Stomach smooth muscle (tissue), 2 donors: ENCODE data around the gene LIPC.

Experiments
- H3K27ac ChIP-seq: one replicate; pipeline ENCODE4 v1.7.0; 2013; ENCODE audit warnings: mild to moderate bottlenecking, low read length, inconsistent platforms
- H3K27me3 ChIP-seq, 2 donors: one replicate each; pipeline ENCODE4 v1.7.0; 2013; ENCODE audit warnings: low read length in 2 of 2; ENCODE audit not compliant: insufficient read depth in 2 of 2, control insufficient read depth in 1 of 2
- H3K36me3 ChIP-seq, 2 donors: one replicate each; pipeline ENCODE4 v1.7.0; 2013; ENCODE audit warnings: low read length in 2 of 2; ENCODE audit not compliant: control insufficient read depth in 2 of 2, insufficient read depth in 2 of 2
- H3K4me1 ChIP-seq: one replicate; pipeline ENCODE4 v1.7.0; 2013; ENCODE audit warnings: low read length; ENCODE audit not compliant: control insufficient read depth, insufficient read depth
- H3K4me3 ChIP-seq, 2 donors: one replicate each; pipeline ENCODE4 v1.7.0; 2013; ENCODE audit warnings: low read length in 2 of 2
- H3K9ac ChIP-seq, 2 donors: one replicate each; pipeline ENCODE4 v1.7.0; 2013; ENCODE audit warnings: low read length in 2 of 2, mild to moderate bottlenecking in 1 of 2
- H3K9me3 ChIP-seq, 2 donors: one replicate each; pipeline ENCODE4 v1.7.0; 2013; ENCODE audit warnings: low read length in 2 of 2; ENCODE audit not compliant: control insufficient read depth in 2 of 2
- donor health status: healthy.
- donor health status: Pancreatic carcinoma.

The LIPC gene

DNA sequence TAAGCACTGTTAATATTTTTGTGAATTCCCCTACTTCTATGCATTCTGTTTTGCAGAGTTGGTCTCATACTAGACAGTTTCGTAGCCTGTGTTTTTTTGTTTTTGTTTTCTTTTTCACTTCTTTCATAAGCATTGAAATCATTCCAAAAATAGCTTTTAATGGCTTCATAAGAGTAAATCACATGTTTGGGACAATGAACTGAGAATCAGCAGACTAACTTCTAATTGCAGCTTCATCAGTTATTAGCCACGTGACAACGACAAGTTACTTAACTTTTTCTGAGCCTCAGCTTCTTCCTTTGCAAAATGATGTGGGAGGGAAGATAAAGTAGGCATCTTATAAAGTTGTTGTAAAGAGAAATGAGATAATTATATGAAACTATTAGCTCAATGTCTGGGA is 124.8 kb downstream of the LIPC start:
- peaks cover 3% of the 10 kb centered on the region for H3K4me1 ChIP-seq

DNA sequence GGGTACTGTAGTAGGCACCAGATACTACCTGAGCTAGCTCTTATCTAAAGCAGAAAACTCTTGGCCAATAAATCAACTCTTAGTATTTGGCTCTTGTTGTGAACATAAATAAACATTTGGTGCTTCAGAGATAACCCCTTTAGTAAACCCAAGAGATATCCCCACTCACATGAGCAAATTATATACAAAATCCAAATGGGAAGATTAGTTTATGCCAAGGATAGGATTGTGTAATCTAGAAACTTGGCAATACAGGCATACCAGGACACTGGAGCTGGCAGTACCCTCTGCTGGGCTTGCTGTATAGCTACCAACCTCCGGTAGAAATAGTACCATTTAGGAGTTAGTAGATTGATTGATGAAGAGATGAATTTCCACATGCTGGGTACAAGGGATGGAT is 127.0 kb downstream of the LIPC start:
- Histone ChIP-seq H3K36me3 (no peaks in the 10 kb centered on the region), H3K27me3 (no peaks in the 10 kb centered on the region), H3K27ac (no peak overlapping the region), H3K4me3 (no peak overlapping the region), H3K4me1 (no peaks in the 10 kb centered on the region), H3K9me3 (no peaks in the 10 kb centered on the region), H3K9ac (no peak overlapping the region)

More for the DNA sequence above, 124.8 kb downstream of the LIPC start:
- no peaks in the 10 kb centered on the region for H3K9me3 ChIP-seq
- no peaks in the 10 kb centered on the region for H3K36me3 ChIP-seq
- no peaks in the 10 kb centered on the region for H3K27me3 ChIP-seq
- H3K9ac ChIP-seq, result no peak overlapping the region
- H3K4me3 ChIP-seq, result no peak overlapping the region
- no peak overlapping the region for H3K27ac ChIP-seq

DNA sequence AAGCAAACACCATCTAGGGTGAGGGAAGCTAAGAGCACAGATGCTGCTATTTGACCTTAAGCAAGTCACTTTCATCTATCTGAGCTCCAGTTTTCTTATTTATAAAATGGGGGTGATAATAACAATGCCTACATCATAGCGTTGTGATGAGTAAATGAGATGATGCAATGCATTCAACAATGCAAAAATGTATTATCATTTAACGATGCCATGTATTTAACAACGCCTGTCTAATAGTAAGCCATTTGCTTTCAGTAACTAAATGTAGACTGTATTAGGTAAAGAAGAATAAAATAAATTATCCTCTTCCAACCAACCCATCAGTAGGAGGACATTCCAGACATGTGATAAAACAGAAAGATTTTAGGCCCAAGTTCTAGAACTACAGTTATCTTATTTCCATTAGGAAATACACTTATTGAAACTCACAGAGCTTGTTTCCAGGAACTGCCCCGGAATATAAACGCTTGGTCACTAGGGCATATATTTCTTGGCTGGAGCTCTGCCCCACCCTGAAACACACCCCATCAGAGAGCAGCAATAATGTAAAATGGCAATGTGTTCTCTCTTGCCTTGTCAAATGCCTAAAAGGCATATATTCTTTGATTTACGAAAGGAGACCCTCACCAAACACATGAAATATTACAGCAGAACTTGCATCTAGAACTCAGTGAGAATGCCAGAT is 128.3 kb downstream of the LIPC start:
- Histone ChIP-seq H3K27ac (no peak overlapping the region), H3K36me3 (no peaks in the 10 kb centered on the region)

DNA sequence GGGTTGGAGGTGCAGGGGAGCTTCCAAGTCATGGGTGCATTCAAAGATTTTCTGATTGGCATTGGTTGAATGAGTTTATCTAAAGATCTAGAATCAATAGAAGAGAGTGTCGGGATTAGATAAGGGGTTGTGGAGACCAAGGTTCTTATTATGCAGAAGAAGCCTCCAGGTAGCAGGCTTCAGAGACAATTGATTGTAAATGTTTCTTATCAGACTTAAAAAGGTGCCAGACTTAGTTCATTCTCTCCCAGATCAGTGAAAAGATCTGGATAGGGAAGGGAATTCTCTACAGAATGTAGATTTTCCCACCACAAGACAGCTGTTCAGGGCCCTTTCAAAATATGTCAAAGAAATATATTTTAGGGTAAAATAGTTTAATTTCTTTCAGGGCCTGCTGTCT is 129.5 kb downstream of the LIPC start:
- H3K9ac ChIP-seq, result no peak overlapping the region
- no peaks in the 10 kb centered on the region for H3K27me3 ChIP-seq
- no peaks in the 10 kb centered on the region for H3K9me3 ChIP-seq
- H3K27ac ChIP-seq, result no peak overlapping the region
- no peak overlapping the region for H3K4me3 ChIP-seq
- H3K4me1 ChIP-seq, result no peaks in the 10 kb centered on the region
- H3K36me3 ChIP-seq, result no peaks in the 10 kb centered on the region

More for the DNA sequence above, 128.3 kb downstream of the LIPC start:
- H3K27me3 ChIP-seq, result no peaks in the 10 kb centered on the region
- no peaks in the 10 kb centered on the region for H3K4me1 ChIP-seq
- no peaks in the 10 kb centered on the region for H3K9me3 ChIP-seq
- H3K4me3 ChIP-seq, result no peak overlapping the region
- no peak overlapping the region for H3K9ac ChIP-seq

DNA sequence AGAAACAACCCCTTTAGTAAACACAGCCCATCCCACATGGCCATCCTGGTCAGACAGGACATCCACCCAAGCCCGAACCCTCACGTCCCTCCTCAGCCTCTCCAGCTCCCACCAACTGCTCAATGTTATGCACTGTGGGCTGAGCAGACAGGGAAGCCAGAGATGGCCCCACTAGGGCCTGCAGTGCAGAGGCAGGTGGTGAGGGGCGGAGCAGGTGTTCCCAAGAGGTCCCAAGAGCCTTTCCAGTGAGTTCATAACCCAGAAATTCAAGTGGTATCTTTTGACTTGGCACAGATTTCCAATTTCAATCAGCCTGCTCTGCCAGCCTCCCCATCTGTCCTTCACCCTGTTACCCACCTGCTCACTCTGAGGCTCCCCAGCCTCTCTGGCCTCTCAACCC is 130.3 kb downstream of the LIPC start:
- Histone ChIP-seq H3K4me3 (no peak overlapping the region), H3K27ac (no peak overlapping the region), H3K27me3 (no peaks in the 10 kb centered on the region), H3K9me3 (no peaks in the 10 kb centered on the region), H3K4me1 (no peaks in the 10 kb centered on the region), H3K36me3 (no peaks in the 10 kb centered on the region), H3K9ac (no peak overlapping the region)

DNA sequence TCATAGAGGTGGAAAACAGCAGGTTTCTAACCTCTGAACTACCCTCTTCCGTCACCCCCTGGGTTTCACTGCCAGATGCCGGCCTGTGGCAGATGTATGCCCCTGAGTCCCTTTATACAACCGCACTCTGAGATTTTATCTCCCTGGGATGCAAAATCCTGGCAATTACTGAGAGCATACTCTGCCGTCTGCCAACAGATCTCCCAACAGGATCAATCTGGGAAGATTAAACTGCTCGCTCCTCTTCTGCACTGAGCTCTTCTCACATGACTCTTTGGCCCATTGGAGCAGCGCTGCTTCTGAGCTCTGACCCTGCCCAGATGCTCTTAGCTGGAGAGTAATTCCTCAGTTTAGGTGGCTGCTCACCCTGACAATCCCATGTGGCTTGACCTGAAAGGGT is 133.2 kb downstream of the LIPC start:
- H3K9ac ChIP-seq, result no peak overlapping the region
- no peaks in the 10 kb centered on the region for H3K36me3 ChIP-seq
- H3K9me3 ChIP-seq, result no peaks in the 10 kb centered on the region
- no peaks in the 10 kb centered on the region for H3K27me3 ChIP-seq
- no peaks in the 10 kb centered on the region for H3K4me1 ChIP-seq
- no peak overlapping the region for H3K4me3 ChIP-seq
- no peak overlapping the region for H3K27ac ChIP-seq

DNA sequence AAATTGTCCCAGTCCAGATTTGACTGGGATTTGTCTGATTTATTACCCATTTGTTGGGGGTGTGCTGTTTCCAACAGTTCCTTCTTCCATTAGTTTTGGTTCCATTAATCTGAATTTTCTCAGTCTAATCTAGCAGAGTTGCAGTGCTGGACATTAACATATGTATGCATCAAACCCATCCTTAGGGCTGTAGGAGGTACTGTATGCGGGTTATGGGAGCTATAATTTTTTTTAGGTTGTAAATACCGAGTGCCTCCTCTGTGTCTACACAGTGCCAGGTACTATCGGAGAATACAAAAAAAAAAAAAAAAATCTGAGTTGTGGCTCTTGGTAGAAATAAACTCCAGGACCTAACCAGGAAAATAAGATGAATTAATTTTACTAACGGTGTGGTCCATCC is 133.8 kb downstream of the LIPC start:
- H3K27ac ChIP-seq, result no peak overlapping the region
- H3K4me1 ChIP-seq, result no peaks in the 10 kb centered on the region
- no peaks in the 10 kb centered on the region for H3K36me3 ChIP-seq
- H3K4me3 ChIP-seq, result no peak overlapping the region
- no peak overlapping the region for H3K9ac ChIP-seq
- no peaks in the 10 kb centered on the region for H3K27me3 ChIP-seq
- H3K9me3 ChIP-seq, result no peaks in the 10 kb centered on the region

DNA sequence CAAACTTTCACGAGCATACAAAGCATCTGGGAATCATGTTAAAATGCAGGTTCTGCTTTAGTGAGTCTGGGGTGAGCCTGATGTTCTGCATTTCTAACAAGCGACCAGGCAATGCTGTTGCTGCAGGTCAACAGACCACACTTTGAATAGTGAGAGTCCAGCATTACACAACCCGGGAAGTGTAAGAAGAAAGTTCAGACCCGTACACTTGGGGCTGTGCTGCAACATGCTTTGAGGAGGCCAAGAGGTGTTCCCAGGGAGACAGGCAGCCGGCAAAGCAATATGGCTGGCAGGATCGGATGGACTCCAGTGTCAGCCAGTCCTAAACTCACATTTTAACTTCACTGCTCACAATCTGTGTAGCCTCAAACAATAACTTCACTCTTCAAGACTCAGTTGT is 134.2 kb downstream of the LIPC start:
- no peaks in the 10 kb centered on the region for H3K4me1 ChIP-seq
- H3K27ac ChIP-seq, result no peak overlapping the region
- no peaks in the 10 kb centered on the region for H3K36me3 ChIP-seq
- H3K9me3 ChIP-seq, result no peaks in the 10 kb centered on the region
- no peak overlapping the region for H3K4me3 ChIP-seq
- H3K27me3 ChIP-seq, result no peaks in the 10 kb centered on the region
- H3K9ac ChIP-seq, result no peak overlapping the region

DNA sequence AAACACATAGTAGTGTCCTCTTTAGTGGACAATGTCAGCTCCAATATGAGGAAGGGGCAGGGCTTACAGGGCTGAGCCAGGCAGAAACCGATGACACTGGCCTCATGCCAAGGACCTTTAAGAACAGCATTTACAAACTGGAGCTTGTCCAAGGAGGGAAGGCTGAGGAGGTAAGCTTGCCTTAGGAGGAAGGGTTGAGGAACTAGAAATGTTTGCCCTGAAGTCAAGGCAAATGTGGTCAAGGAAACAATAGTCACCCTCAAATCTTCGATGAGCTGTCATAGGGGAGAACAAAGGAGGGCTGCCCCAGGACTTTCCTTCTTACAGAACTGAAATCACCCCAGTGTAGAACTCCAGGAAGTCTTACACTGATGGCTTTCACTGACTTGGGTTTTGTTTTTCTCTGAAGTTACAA is 136.4 kb downstream of the LIPC start:
- Histone ChIP-seq H3K9me3 (no peaks in the 10 kb centered on the region), H3K27ac (no peak overlapping the region), H3K9ac (no peak overlapping the region), H3K4me3 (no peak overlapping the region), H3K4me1 (no peaks in the 10 kb centered on the region), H3K36me3 (no peaks in the 10 kb centered on the region), H3K27me3 (no peaks in the 10 kb centered on the region)

DNA sequence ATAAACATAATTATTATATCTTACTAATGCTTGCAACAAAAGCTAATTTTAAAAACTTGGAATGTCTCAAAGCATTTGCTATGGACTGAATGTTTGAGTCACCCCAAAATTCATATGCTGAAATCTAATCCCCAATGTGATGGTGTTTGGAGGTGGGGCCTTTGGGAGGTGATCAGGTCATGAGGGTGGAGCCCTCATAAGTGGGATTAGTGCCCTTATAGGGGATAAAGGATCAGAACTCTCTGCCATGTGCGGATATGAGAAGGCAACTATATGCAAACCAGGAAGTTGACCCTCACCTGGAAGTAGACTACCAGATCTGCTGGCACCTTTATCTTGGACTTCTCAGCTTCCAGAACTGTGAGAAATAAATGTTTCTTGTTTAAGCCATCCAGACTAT is 137.7 kb downstream of the LIPC start:
- no peak overlapping the region for H3K27ac ChIP-seq
- H3K9ac ChIP-seq, result no peak overlapping the region
- no peaks in the 10 kb centered on the region for H3K27me3 ChIP-seq
- no peaks in the 10 kb centered on the region for H3K36me3 ChIP-seq
- no peak overlapping the region for H3K4me3 ChIP-seq
- H3K9me3 ChIP-seq, result no peaks in the 10 kb centered on the region
- H3K4me1 ChIP-seq, result no peaks in the 10 kb centered on the region

DNA sequence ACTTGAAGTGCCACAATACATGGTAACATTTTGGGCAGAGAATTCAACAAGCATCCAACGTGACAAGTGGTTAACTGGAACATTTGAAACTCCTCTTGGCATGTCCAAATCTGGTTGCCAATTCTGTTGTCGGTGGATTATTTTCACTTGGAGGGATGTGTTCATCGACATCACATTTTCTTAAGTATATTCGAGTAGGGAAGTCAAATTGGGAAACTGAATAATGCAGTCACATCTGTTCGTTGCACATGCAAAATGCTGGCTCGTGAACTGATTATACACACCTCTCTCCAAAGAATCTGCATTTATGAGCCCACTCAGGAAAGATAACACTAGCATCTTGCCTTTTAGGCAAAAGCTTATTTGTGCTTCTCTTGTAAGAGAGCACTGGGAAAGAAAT is 139.7 kb downstream of the LIPC start:
- H3K4me1 ChIP-seq, result no peaks in the 10 kb centered on the region
- no peak overlapping the region for H3K4me3 ChIP-seq
- H3K27me3 ChIP-seq, result no peaks in the 10 kb centered on the region
- no peaks in the 10 kb centered on the region for H3K9me3 ChIP-seq
- no peaks in the 10 kb centered on the region for H3K36me3 ChIP-seq
- no peak overlapping the region for H3K27ac ChIP-seq
- H3K9ac ChIP-seq, result no peak overlapping the region
